ENCODE measurements around the gene SIK3. TPM values are rescaled to one million over a fixed set of nuclear protein-coding genes. Genes with fewer than 3 reads are reported as not detected.

The SIK3 gene
- total RNA-seq, 1 experiment from 2014 or later, result 4.1 TPM

- H3K4me2 ChIP-seq (ENCODE audit: low read depth, low read length, poor library complexity, severe bottlenecking), result no peak overlapping the region
- H3K4me1 ChIP-seq (ENCODE audit: low read length), result no peaks in the 10 kb centered on the region
- H3K36me3 ChIP-seq (ENCODE audit: insufficient read depth, low read length), result no peaks in the 10 kb centered on the region
- no peaks in the 10 kb centered on the region for H3K27me3 ChIP-seq (ENCODE audit: low read length)
- no peak for DNase-seq
- no peak overlapping the region for H3K4me3 ChIP-seq (ENCODE audit: low read length)
- H3K9ac ChIP-seq (ENCODE audit: low read length), result no peak overlapping the region
- H3K9me3 ChIP-seq (ENCODE audit: low read length), result no peaks in the 10 kb centered on the region
- no peak overlapping the region for H2AFZ ChIP-seq (ENCODE audit: low read length)
- H3K79me2 ChIP-seq (ENCODE audit: low read length), result no peaks in the 10 kb centered on the region
- H3K9me2 ChIP-seq (replicated peaks; ENCODE audit: insufficient read depth, low read length), result no peaks in the 10 kb centered on the region
- H3K27ac ChIP-seq (ENCODE audit: low read length), result no peak overlapping the region
- H4K20me1 ChIP-seq (ENCODE audit: insufficient read depth, low read depth, low read length), result no peaks in the 10 kb centered on the region
Observed at GRCh38 chr11:116910847-116911246, 187.4 kb downstream of the SIK3 start.

- H3K4me3 ChIP-seq (ENCODE audit: low read length), result no peak overlapping the region
- no peaks in the 10 kb centered on the region for H4K20me1 ChIP-seq (ENCODE audit: insufficient read depth, low read depth, low read length)
- H3K36me3 ChIP-seq (ENCODE audit: insufficient read depth, low read length), result no peaks in the 10 kb centered on the region
- no peaks in the 10 kb centered on the region for H3K27me3 ChIP-seq (ENCODE audit: low read length)
- H3K9ac ChIP-seq (ENCODE audit: low read length), result no peak overlapping the region
- no peak for DNase-seq
- no peak overlapping the region for H2AFZ ChIP-seq (ENCODE audit: low read length)
- no peaks in the 10 kb centered on the region for H3K9me3 ChIP-seq (ENCODE audit: low read length)
- no peaks in the 10 kb centered on the region for H3K9me2 ChIP-seq (replicated peaks; ENCODE audit: insufficient read depth, low read length)
- no peak overlapping the region for H3K27ac ChIP-seq (ENCODE audit: low read length)
- H3K79me2 ChIP-seq (ENCODE audit: low read length), result no peaks in the 10 kb centered on the region
- no peaks in the 10 kb centered on the region for H3K4me1 ChIP-seq (ENCODE audit: low read length)
- H3K4me2 ChIP-seq (ENCODE audit: low read depth, low read length, poor library complexity, severe bottlenecking), result no peak overlapping the region
Observed at GRCh38 chr11:116910378-116910777, 187.8 kb downstream of the SIK3 start.

GRCh38 chr11:116909245-116909644 lies 189.0 kb downstream of the SIK3 start:
- Histone ChIP-seq H3K4me3 (ENCODE audit: low read length) (no peak overlapping the region), H3K4me2 (ENCODE audit: low read depth, low read length, poor library complexity, severe bottlenecking) (no peak overlapping the region), H3K79me2 (ENCODE audit: low read length) (no peaks in the 10 kb centered on the region), H3K27ac (ENCODE audit: low read length) (no peak overlapping the region), H3K4me1 (ENCODE audit: low read length) (no peaks in the 10 kb centered on the region), H3K36me3 (ENCODE audit: insufficient read depth, low read length) (no peaks in the 10 kb centered on the region), H3K27me3 (ENCODE audit: low read length) (no peaks in the 10 kb centered on the region), H3K9me3 (ENCODE audit: low read length) (no peaks in the 10 kb centered on the region), H4K20me1 (ENCODE audit: insufficient read depth, low read depth, low read length) (no peaks in the 10 kb centered on the region), H3K9ac (ENCODE audit: low read length) (no peak overlapping the region), H2AFZ (ENCODE audit: low read length) (no peak overlapping the region), H3K9me2 (replicated peaks; ENCODE audit: insufficient read depth, low read length) (no peaks in the 10 kb centered on the region)
- DNase-seq, result no peak

GRCh38 chr11:116906479-116906878 lies 191.7 kb downstream of the SIK3 start:
- Histone ChIP-seq H3K36me3 (ENCODE audit: insufficient read depth, low read length) (no peaks in the 10 kb centered on the region), H2AFZ (ENCODE audit: low read length) (no peak overlapping the region), H3K27me3 (ENCODE audit: low read length) (no peaks in the 10 kb centered on the region), H3K9me2 (replicated peaks; ENCODE audit: insufficient read depth, low read length) (no peaks in the 10 kb centered on the region), H4K20me1 (ENCODE audit: insufficient read depth, low read depth, low read length) (no peaks in the 10 kb centered on the region), H3K4me2 (ENCODE audit: low read depth, low read length, poor library complexity, severe bottlenecking) (no peak overlapping the region), H3K4me3 (ENCODE audit: low read length) (no peak overlapping the region), H3K9ac (ENCODE audit: low read length) (no peak overlapping the region), H3K79me2 (ENCODE audit: low read length) (no peaks in the 10 kb centered on the region), H3K27ac (ENCODE audit: low read length) (no peak overlapping the region), H3K4me1 (ENCODE audit: low read length) (no peaks in the 10 kb centered on the region), H3K9me3 (ENCODE audit: low read length) (no peaks in the 10 kb centered on the region)
- DNase-seq, result no peak

- Histone ChIP-seq H3K27me3 (ENCODE audit: low read length) (no peaks in the 10 kb centered on the region), H3K9me2 (replicated peaks; ENCODE audit: insufficient read depth, low read length) (no peaks in the 10 kb centered on the region), H3K79me2 (ENCODE audit: low read length) (no peaks in the 10 kb centered on the region), H3K36me3 (ENCODE audit: insufficient read depth, low read length) (no peaks in the 10 kb centered on the region), H3K4me2 (ENCODE audit: low read depth, low read length, poor library complexity, severe bottlenecking) (no peak overlapping the region), H3K27ac (ENCODE audit: low read length) (no peak overlapping the region), H3K4me3 (ENCODE audit: low read length) (no peak overlapping the region), H3K9me3 (ENCODE audit: low read length) (no peaks in the 10 kb centered on the region), H2AFZ (ENCODE audit: low read length) (no peak overlapping the region), H4K20me1 (ENCODE audit: insufficient read depth, low read depth, low read length) (no peaks in the 10 kb centered on the region), H3K9ac (ENCODE audit: low read length) (no peak overlapping the region), H3K4me1 (ENCODE audit: low read length) (no peaks in the 10 kb centered on the region)
- DNase-seq, result no peak
Observed at GRCh38 chr11:116903090-116903489, 195.1 kb downstream of the SIK3 start.

GRCh38 chr11:116901964-116902688 lies 196.1 kb downstream of the SIK3 start:
- Histone ChIP-seq H3K27me3 (ENCODE audit: low read length) (no peaks in the 10 kb centered on the region), H3K9me3 (ENCODE audit: low read length) (no peaks in the 10 kb centered on the region), H3K79me2 (ENCODE audit: low read length) (no peaks in the 10 kb centered on the region), H3K9ac (ENCODE audit: low read length) (no peak overlapping the region), H3K4me3 (ENCODE audit: low read length) (no peak overlapping the region), H3K9me2 (replicated peaks; ENCODE audit: insufficient read depth, low read length) (no peaks in the 10 kb centered on the region), H3K27ac (ENCODE audit: low read length) (no peak overlapping the region), H3K36me3 (ENCODE audit: insufficient read depth, low read length) (no peaks in the 10 kb centered on the region), H3K4me2 (ENCODE audit: low read depth, low read length, poor library complexity, severe bottlenecking) (no peak overlapping the region), H2AFZ (ENCODE audit: low read length) (no peak overlapping the region), H4K20me1 (ENCODE audit: insufficient read depth, low read depth, low read length) (no peaks in the 10 kb centered on the region), H3K4me1 (ENCODE audit: low read length) (no peaks in the 10 kb centered on the region)
- no peak for DNase-seq

- Histone ChIP-seq H3K27ac (ENCODE audit: low read length) (no peak overlapping the region), H3K9me3 (ENCODE audit: low read length) (no peaks in the 10 kb centered on the region), H3K4me1 (ENCODE audit: low read length) (no peaks in the 10 kb centered on the region), H3K4me2 (ENCODE audit: low read depth, low read length, poor library complexity, severe bottlenecking) (no peak overlapping the region), H3K9ac (ENCODE audit: low read length) (no peak overlapping the region), H3K4me3 (ENCODE audit: low read length) (no peak overlapping the region), H3K36me3 (ENCODE audit: insufficient read depth, low read length) (no peaks in the 10 kb centered on the region), H3K79me2 (ENCODE audit: low read length) (no peaks in the 10 kb centered on the region), H3K9me2 (replicated peaks; ENCODE audit: insufficient read depth, low read length) (no peaks in the 10 kb centered on the region), H2AFZ (ENCODE audit: low read length) (no peak overlapping the region), H3K27me3 (ENCODE audit: low read length) (no peaks in the 10 kb centered on the region), H4K20me1 (ENCODE audit: insufficient read depth, low read depth, low read length) (no peaks in the 10 kb centered on the region)
- DNase-seq, result no peak
Observed at GRCh38 chr11:116901211-116901610, 197.0 kb downstream of the SIK3 start.

- no peaks in the 10 kb centered on the region for H3K36me3 ChIP-seq (ENCODE audit: insufficient read depth, low read length)
- H3K4me2 ChIP-seq (ENCODE audit: low read depth, low read length, poor library complexity, severe bottlenecking), result no peak overlapping the region
- H3K9me2 ChIP-seq (replicated peaks; ENCODE audit: insufficient read depth, low read length), result no peaks in the 10 kb centered on the region
- H3K9ac ChIP-seq (ENCODE audit: low read length), result no peak overlapping the region
- H3K27me3 ChIP-seq (ENCODE audit: low read length), result no peaks in the 10 kb centered on the region
- H3K27ac ChIP-seq (ENCODE audit: low read length), result no peak overlapping the region
- no peak overlapping the region for H2AFZ ChIP-seq (ENCODE audit: low read length)
- H3K9me3 ChIP-seq (ENCODE audit: low read length), result no peaks in the 10 kb centered on the region
- no peak for DNase-seq
- no peaks in the 10 kb centered on the region for H3K4me1 ChIP-seq (ENCODE audit: low read length)
- no peaks in the 10 kb centered on the region for H3K79me2 ChIP-seq (ENCODE audit: low read length)
- no peaks in the 10 kb centered on the region for H4K20me1 ChIP-seq (ENCODE audit: insufficient read depth, low read depth, low read length)
- H3K4me3 ChIP-seq (ENCODE audit: low read length), result no peak overlapping the region
Observed at GRCh38 chr11:116896211-116896610, 202.0 kb downstream of the SIK3 start.

Data from Karpas-422 (cell line).